AG04450 (cell line): ENCODE measurements around the gene ZKSCAN2. TPM values are rescaled to one million over a fixed set of nuclear protein-coding genes. Genes with fewer than 3 reads are reported as not detected.

ENCODE experiments used
- CTCF ChIA-PET: fragments of 300-600, 350-600 bp; formaldehyde crosslinking; extraction: SDS; loops from one replicate; lab custom pipeline; 2022; ENCODE audit warnings: antibody characterized with exemption, inconsistent platforms; lab: Charles Lee
- POLR2A ChIA-PET: fragments of 350-600 bp; formaldehyde crosslinking; extraction: SDS; loops from one replicate; lab custom pipeline; 2021; ENCODE audit warnings: antibody characterized with exemption, inconsistent platforms; lab: Yijun Ruan, JAX
- DNase-seq: peaks from one replicate; pipeline ENCODE4 v3.0.0-alpha.2; 2011; ENCODE audit warnings: low read depth, low spot score
- H3K27ac ChIP-seq: one replicate; pipeline ENCODE4 v1.5.1; 2012; ENCODE audit warnings: low read depth, low read length, control low read depth
- H3K27me3 ChIP-seq: one replicate; pipeline ENCODE4 v1.6.0; 2012; ENCODE audit warnings: low read length; ENCODE audit not compliant: control insufficient read depth, insufficient read depth
- H3K4me3 ChIP-seq: 2 replicates; pipeline ENCODE4 v1.5.1; 2011; ENCODE audit warnings: mild to moderate bottlenecking, low read depth, low read length, control low read depth
- H3K9me3 ChIP-seq: 2 replicates; pipeline ENCODE4 v1.5.1; 2012; ENCODE audit warnings: low read length; ENCODE audit not compliant: control insufficient read depth, insufficient read depth
- CTCF ChIP-seq: IDR thresholded peaks from 2 replicates; pipeline ENCODE4 v1.5.1; 2011; ENCODE audit warnings: low read depth, low read length, control low read depth, inconsistent platforms
- polyA plus RNA-seq: library from polyadenylated mRNA; depleted of rRNA; stranded (reverse); fragments of >200 nt; gene quantifications from 2 replicates; pipeline ENCODE4 v1.2.3, GENCODE V29; 2011

Gene ZKSCAN2
- polyA plus RNA-seq, 1 experiment, result 3.0 TPM

DNA sequence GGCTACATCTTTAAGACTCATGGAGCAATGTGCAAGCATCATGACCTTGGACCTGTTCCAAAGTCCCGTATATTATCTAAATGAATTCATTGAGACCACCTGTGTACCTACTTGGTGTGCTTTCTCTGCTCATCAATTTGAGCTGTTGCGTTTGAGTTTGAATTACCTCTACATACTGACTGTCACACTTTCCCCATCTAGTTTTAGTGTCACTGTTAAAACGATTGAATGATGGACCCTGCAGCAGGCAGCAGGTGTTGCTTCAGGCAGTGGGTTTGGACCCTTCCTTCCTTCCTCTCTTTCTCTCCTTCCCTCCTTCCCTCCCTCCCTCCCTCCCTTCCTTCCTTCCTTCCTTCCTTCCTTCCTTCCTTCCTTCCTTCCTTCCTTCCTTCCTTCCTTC lies 33.9 kb upstream of the ZKSCAN2 start:
- H3K27ac ChIP-seq, result no peak overlapping the region
- no peaks in the 10 kb centered on the region for H3K27me3 ChIP-seq
- H3K4me3 ChIP-seq, result no peak overlapping the region
- DNase-seq, result no peak
- POLR2A ChIA-PET, result no interaction called here
- H3K9me3 ChIP-seq, result no peaks in the 10 kb centered on the region
- CTCF ChIA-PET, result no interaction called here
- TF ChIP-seq CTCF, result no peak

GRCh38 chr16:25289466-25289865 lies 31.8 kb upstream of the ZKSCAN2 start:
- TF ChIP-seq CTCF, result no peak
- Histone ChIP-seq H3K4me3 (no peak overlapping the region), H3K9me3 (no peaks in the 10 kb centered on the region), H3K27me3 (no peaks in the 10 kb centered on the region), H3K27ac (no peak overlapping the region)
- POLR2A ChIA-PET, result no interaction called here
- DNase-seq, result no peak
- CTCF ChIA-PET, result interaction anchor here (0.6 to 1.4 kb wide), 5 partner anchors 12 to 1554 kb away, joined by 3 to 7 read pairs (median 4); no protein-coding TSS in a partner anchor

DNA sequence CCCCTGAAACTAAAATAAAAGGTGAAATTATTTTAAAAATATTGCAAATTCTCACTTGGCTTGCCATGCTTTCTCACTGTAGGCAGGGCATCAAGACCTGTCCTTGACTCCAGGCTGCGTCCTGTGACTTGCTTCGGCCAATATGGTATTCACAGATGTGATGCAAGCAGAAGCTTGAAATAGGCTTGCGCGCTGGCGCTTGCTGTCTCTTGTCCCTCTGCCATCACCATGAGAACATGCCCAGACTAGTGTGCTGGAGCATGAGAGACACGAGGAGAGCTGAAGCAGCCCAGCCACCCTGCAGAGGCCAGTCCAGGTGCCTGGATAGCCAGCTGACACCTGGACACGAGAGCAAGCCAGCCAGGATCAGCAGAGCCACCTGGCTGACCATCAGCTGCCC lies 21.8 kb upstream of the ZKSCAN2 start:
- Histone ChIP-seq H3K27me3 (peaks cover 3% of the 10 kb centered on the region), H3K4me3 (no peak overlapping the region), H3K9me3 (no peaks in the 10 kb centered on the region; the same call in 1 of the 2 replicates), H3K27ac (no peak overlapping the region)
- ChIA-PET POLR2A (no interaction called here), CTCF (interaction anchor here (0.9 to 1.4 kb wide), 2 partner anchors 19 to 1830 kb away, joined by 3 read pairs; no protein-coding TSS in a partner anchor)
- no peak for DNase-seq
- TF ChIP-seq CTCF, result no peak

DNA sequence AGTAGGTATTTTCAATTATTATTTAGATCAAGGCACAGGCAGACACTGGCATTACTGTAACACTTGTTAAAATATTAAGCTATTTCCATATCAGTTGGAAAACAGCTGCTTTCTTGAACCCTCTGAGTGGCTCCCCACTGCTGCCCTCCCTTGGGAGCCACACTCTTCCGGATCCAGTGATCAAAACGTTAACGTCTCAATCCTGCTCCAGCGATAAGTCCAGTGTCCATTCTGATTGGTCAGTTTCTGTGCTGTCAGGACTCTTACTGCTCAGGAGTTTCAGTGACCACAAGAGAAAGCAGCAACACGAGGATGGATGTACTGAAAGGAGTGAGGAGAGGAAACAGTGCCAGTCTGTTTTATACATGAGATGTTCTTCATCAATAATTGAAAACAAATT lies 13.8 kb upstream of the ZKSCAN2 start:
- no peaks in the 10 kb centered on the region for H3K27me3 ChIP-seq
- DNase-seq, result no peak
- CTCF ChIA-PET, result interaction anchor here (0.5 to 1.9 kb wide), 2 partner anchors 12 to 1839 kb away, joined by 3 to 10 read pairs; no protein-coding TSS in a partner anchor
- no peak for TF ChIP-seq CTCF
- no peak overlapping the region for H3K27ac ChIP-seq
- H3K4me3 ChIP-seq, result no peak overlapping the region
- POLR2A ChIA-PET, result no interaction called here
- no peaks in the 10 kb centered on the region for H3K9me3 ChIP-seq

DNA sequence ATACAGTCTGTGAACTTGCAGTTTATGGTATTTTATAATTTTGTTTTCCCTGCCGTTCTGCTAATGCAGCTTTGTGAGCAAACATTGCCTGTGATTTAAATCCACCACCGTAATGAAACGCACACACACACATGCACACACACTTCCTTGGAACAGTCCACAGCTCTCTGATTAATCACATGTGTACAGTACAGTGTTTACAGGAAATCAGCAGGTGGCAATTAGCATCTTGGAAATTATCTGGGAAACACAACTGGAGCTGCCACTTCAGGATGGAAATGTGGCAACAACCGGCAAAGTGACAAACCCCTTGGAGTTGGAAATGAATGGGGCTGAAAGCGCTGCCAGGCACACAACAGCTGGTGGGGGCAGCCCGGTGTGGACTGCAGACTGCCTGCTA lies 12.9 kb upstream of the ZKSCAN2 start:
- ChIA-PET POLR2A (no interaction called here), CTCF (interaction anchor here (1.8 to 1.9 kb wide), 2 partner anchors 10 to 1839 kb away, joined by 7 to 10 read pairs; no protein-coding TSS in a partner anchor)
- H3K4me3 ChIP-seq, result no peak overlapping the region
- no peaks in the 10 kb centered on the region for H3K27me3 ChIP-seq
- no peak for TF ChIP-seq CTCF
- no peak overlapping the region for H3K27ac ChIP-seq
- no peak for DNase-seq
- no peaks in the 10 kb centered on the region for H3K9me3 ChIP-seq
